ENCODE data around the gene TCF23. TPM values are rescaled to one million over a fixed set of nuclear protein-coding genes. Genes with fewer than 3 reads are reported as not detected.

The TCF23 gene
- total RNA-seq, 2 experiments from 2014 or later, result not detected

DNA sequence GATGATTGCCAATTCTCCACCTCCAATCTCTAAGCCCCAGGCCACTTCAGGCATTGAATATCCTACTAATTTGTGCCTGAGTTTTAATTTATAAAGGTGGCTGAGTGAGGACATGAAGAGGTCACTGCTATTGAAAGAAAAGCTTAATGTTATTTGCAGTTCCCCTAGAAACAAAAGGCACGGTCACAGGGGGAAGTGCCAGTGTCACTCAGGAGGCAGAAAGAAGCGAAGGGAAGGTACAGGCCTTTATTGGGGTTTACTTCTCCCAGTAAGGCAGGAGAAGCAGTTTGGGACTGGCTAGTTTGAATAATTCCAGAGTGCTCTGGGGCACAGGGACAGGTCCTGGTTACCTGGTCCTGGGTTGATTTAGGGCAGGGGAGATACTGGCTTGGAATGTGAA, 26.9 kb upstream of the TCF23 start:
- DNase-seq (no peak), ATAC-seq (ENCODE audit: poor library complexity) (no peak)
- Histone ChIP-seq H3K4me1 (ENCODE audit: insufficient read depth, low read length) (peaks cover 26% of the 10 kb centered on the region), H3K4me3 (ENCODE audit: low read length) (no peak overlapping the region), H3K9me3 (ENCODE audit: control insufficient read depth in 1 of 2, insufficient read depth in 1 of 2, low read length in 2 of 2) (peaks cover 0 to 4% of the 10 kb centered on the region in 2 experiments), H3K36me3 (ENCODE audit: insufficient read depth, low read length) (no peaks in the 10 kb centered on the region), H3K27me3 (ENCODE audit: control insufficient read depth in 1 of 2, insufficient read depth in 2 of 2, low read length in 2 of 2) (peaks cover 13 to 14% of the 10 kb centered on the region in 2 experiments), H3K27ac (ENCODE audit: low read depth in 1 of 2, low read length in 2 of 2) (no peak overlapping the region)
- ChIA-PET POLR2A (no interaction called here), CTCF (no interaction called here)
- TF ChIP-seq, protein P1, sequence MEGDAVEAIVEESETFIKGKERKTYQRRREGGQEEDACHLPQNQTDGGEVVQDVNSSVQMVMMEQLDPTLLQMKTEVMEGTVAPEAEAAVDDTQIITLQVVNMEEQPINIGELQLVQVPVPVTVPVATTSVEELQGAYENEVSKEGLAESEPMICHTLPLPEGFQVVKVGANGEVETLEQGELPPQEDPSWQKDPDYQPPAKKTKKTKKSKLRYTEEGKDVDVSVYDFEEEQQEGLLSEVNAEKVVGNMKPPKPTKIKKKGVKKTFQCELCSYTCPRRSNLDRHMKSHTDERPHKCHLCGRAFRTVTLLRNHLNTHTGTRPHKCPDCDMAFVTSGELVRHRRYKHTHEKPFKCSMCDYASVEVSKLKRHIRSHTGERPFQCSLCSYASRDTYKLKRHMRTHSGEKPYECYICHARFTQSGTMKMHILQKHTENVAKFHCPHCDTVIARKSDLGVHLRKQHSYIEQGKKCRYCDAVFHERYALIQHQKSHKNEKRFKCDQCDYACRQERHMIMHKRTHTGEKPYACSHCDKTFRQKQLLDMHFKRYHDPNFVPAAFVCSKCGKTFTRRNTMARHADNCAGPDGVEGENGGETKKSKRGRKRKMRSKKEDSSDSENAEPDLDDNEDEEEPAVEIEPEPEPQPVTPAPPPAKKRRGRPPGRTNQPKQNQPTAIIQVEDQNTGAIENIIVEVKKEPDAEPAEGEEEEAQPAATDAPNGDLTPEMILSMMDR (IDR thresholded peaks at IDR 0.05), result no peak
- Mint-ChIP-seq H3K4me1 (ENCODE audit: low read depth) (peaks cover 18% of the 10 kb centered on the region), H3K9me3 (no peaks in the 10 kb centered on the region), H3K27me3 (peaks cover 31% of the 10 kb centered on the region), H3K27ac (no peak overlapping the region), H3K4me3 (peak overlapping the region; percentile 46), H3K36me3 (ENCODE audit: low read depth) (no peaks in the 10 kb centered on the region)
- intact Hi-C loops (cut with DNase I, micrococcal nuclease), result no loop called here

DNA sequence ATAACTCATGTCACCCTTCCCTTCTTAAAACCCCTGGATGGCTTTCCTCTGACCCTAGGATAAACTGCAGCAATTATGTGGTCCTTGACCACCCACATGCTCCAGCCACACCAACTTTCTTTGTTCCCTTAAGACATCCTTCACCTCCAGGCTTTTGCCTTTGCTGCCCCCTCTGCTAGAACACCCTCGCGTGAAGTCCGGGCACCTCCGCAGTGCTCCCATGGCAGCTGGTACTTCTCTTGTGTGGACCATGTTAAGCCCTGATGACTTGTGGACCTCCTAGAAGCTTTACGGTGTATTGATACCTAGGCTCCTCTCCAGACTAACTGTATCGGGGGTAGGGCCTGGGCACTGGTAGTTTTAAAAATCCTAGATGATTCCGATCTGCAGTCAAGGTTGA, 26.0 kb upstream of the TCF23 start:
- intact Hi-C loops (cut with DNase I, micrococcal nuclease), result loop anchor here (1.0 kb wide), 1 partner anchor 12 kb away; the partner anchor contains the start of gene PREB (in 2 of the 2)
- TF ChIP-seq, protein P1 (IDR thresholded peaks at IDR 0.05), result no peak
- peaks cover 18% of the 10 kb centered on the region for H3K4me1 Mint-ChIP-seq (ENCODE audit: low read depth)
- peaks cover 9 to 13% of the 10 kb centered on the region in 2 experiments for H3K27me3 ChIP-seq (ENCODE audit: control insufficient read depth in 1 of 2, insufficient read depth in 2 of 2, low read length in 2 of 2)
- H3K36me3 Mint-ChIP-seq (ENCODE audit: low read depth), result no peaks in the 10 kb centered on the region
- ChIA-PET CTCF (interaction anchor here (1.5 kb wide), 1 partner anchor 11 kb away, joined by 8 read pairs; the partner anchor contains the start of gene PREB), POLR2A (interaction anchor here (1.0 to 3.0 kb wide), 7 partner anchors 12 to 181 kb away, joined by 3 to 56 read pairs (median 6); partner anchors contain the start of genes AGBL5, OST4 and PREB)
- H3K4me3 Mint-ChIP-seq, result peak overlapping the region; percentile 92
- H3K4me1 ChIP-seq (ENCODE audit: insufficient read depth, low read length), result peaks cover 26% of the 10 kb centered on the region
- H3K36me3 ChIP-seq (ENCODE audit: insufficient read depth, low read length), result no peaks in the 10 kb centered on the region
- H3K9me3 ChIP-seq (ENCODE audit: control insufficient read depth in 1 of 2, insufficient read depth in 1 of 2, low read length in 2 of 2), result peaks cover 0 to 4% of the 10 kb centered on the region in 2 experiments
- H3K27ac Mint-ChIP-seq, result peak overlapping the region; percentile 81
- no peak overlapping the region for H3K27ac ChIP-seq (ENCODE audit: low read depth in 1 of 2, low read length in 2 of 2)
- no peak for ATAC-seq (ENCODE audit: poor library complexity)
- peaks cover 24% of the 10 kb centered on the region for H3K27me3 Mint-ChIP-seq
- no peaks in the 10 kb centered on the region for H3K9me3 Mint-ChIP-seq
- DNase-seq, result no peak
- H3K4me3 ChIP-seq (ENCODE audit: low read length), result peak overlapping the region; percentile 78

DNA sequence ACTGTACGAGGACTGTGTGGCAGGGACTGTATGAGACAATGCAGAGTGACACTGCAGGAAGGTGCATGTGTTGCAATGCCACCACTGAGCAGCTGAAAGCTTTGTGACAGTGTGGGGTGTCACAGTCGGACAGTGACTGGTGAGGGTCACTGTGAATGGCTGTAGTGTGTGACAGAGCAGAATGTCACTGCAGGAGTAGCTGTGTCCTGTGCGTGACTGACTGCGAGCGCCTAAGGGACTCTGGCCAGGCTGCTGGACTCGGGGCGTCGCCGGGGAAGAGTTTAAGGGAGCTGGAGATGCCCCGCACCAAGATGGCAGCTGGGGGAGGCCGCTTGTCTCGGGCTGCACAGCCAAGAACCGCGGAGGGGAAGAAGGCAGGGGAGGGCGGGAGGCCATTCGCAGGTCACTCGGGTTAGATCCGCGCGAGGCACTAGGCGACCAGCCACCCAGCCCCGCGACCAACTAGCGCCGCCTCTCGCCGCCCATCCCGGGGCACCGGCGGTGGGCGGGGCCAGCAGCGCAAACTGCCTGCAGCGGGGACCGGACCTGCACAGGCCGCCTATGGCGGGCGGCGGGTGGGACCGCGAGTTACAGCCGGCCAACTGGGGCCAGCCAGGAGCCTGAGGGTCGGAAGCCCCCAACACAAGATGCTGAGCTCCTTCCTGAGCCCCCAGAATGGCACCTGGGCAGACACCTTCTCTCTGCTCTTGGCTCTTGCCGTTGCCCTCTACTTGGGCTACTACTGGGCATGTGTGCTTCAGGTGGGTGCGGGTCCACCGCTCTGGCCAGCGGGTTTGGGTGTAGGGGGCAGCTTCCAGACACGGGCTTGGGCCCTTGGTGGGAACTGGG, 25.3 kb upstream of the TCF23 start, which contains the start of gene ABHD1:
Gene ABHD1 (plus strand): TSS at position 514 of the 849 bp plus-strand sequence. CDS start 134 bp downstream, at position 648.
- DNase-seq (peak; percentile 23 to 86 (median 58)), ATAC-seq (ENCODE audit: poor library complexity) (peak; percentile 79)
- TF ChIP-seq, protein P1 (IDR thresholded peaks at IDR 0.05), result no peak
- intact Hi-C loops (cut with DNase I, micrococcal nuclease), result loop anchor here (1.0 kb wide), 1 partner anchor 11 kb away; the partner anchor contains the start of gene PREB (in 2 of the 2)
- peak within 1 kb of the TSS; percentile 78 for H3K4me3 ChIP-seq (ENCODE audit: low read length)
- H3K27me3 ChIP-seq (ENCODE audit: control insufficient read depth in 1 of 2, insufficient read depth in 2 of 2, low read length in 2 of 2), result peaks cover 1 to 6% of the 10 kb centered on the region in 2 experiments
- Mint-ChIP-seq H3K36me3 (ENCODE audit: low read depth) (no peaks in the 10 kb centered on the region), H3K27ac (peak within 1 kb of the TSS; percentile 81), H3K9me3 (no peaks in the 10 kb centered on the region), H3K4me1 (ENCODE audit: low read depth) (peaks cover 18% of the 10 kb centered on the region), H3K4me3 (peak within 1 kb of the TSS; percentile 92), H3K27me3 (peaks cover 19% of the 10 kb centered on the region)
- CTCF ChIA-PET, result interaction anchor here (1.5 to 1.9 kb wide), 3 partner anchors 10 to 42 kb away, joined by 5 to 8 read pairs (median 5); partner anchors contain the start of gene PREB
- H3K36me3 ChIP-seq (ENCODE audit: insufficient read depth, low read length), result no peaks in the 10 kb centered on the region
- H3K4me1 ChIP-seq (ENCODE audit: insufficient read depth, low read length), result peaks cover 22% of the 10 kb centered on the region
- H3K27ac ChIP-seq (ENCODE audit: low read depth in 1 of 2, low read length in 2 of 2), result peak within 1 kb of the TSS in 1 of 2 donors; percentile 52
- peaks cover 0 to under 1% of the 10 kb centered on the region in 2 experiments for H3K9me3 ChIP-seq (ENCODE audit: control insufficient read depth in 1 of 2, insufficient read depth in 1 of 2, low read length in 2 of 2)
- POLR2A ChIA-PET, result interaction anchor here (0.6 to 3.0 kb wide), 10 partner anchors 8 to 180 kb away, joined by 3 to 56 read pairs (median 6); partner anchors contain the start of genes AGBL5, OST4 and PREB
